ENCODE data around the gene PRMT1. TPM values are rescaled to one million over a fixed set of nuclear protein-coding genes. Genes with fewer than 3 reads are reported as not detected.

Gene PRMT1
- polyA plus RNA-seq, 3 donors = 60.1 to 94.4 (median 74.3) TPM

- no peaks in the 10 kb centered on the region for H4K20me1 ChIP-seq (ENCODE audit: insufficient read depth, low read length)
- H3K27me3 ChIP-seq (ENCODE audit: control insufficient read depth in 2 of 2, insufficient read depth in 2 of 2, low read length in 2 of 2) = no peaks in the 10 kb centered on the region
- TF ChIP-seq CTCF (IDR thresholded peaks at IDR 0.05) = no peak
- no peak overlapping the region for H3K4me2 ChIP-seq (replicated peaks; ENCODE audit: extremely low read depth, low read length, poor library complexity, severe bottlenecking)
- no peak overlapping the region for H3K4me3 ChIP-seq (replicated peaks in 1 of 3; ENCODE audit: low read depth in 2 of 3, low read length in 3 of 3)
- H3K9ac ChIP-seq (ENCODE audit: insufficient read depth, low read length, poor library complexity, severe bottlenecking) = no peak overlapping the region
- H3K36me3 ChIP-seq (replicated peaks in 1 of 2; ENCODE audit: control insufficient read depth in 1 of 2, insufficient read depth in 2 of 2, low read length in 2 of 2) = no peaks in the 10 kb centered on the region
- peak overlapping the region in 3 of 7 donors; percentile 36 to 60 (median 37) for H3K27ac Mint-ChIP-seq
- H2AFZ ChIP-seq (ENCODE audit: insufficient read depth, low read depth, low read length, poor library complexity, severe bottlenecking) = no peak overlapping the region
- no peaks in the 10 kb centered on the region for H3K36me3 Mint-ChIP-seq
- H3K79me2 ChIP-seq (ENCODE audit: insufficient read depth, low read length) = no peaks in the 10 kb centered on the region
- H3K27ac ChIP-seq (ENCODE audit: low read depth in 1 of 2, low read length in 2 of 2) = no peak overlapping the region
- H3K4me3 Mint-ChIP-seq = no peak overlapping the region
- intact Hi-C loops (cut with micrococcal nuclease) = no loop called here
- peak in 2 of 3 donors; percentile 1 to 17 for DNase-seq
- H3K4me1 ChIP-seq (ENCODE audit: control insufficient read depth in 1 of 2, insufficient read depth in 2 of 2, low read length in 2 of 2) = peaks cover 7 to 9% of the 10 kb centered on the region in 2 donors
- H3K27me3 Mint-ChIP-seq (ENCODE audit: low read depth in 3 of 3) = peaks cover 0 to 5% (median 0%) of the 10 kb centered on the region in 3 donors
- H3K9me3 Mint-ChIP-seq = peaks cover 0 to 10% (median 2%) of the 10 kb centered on the region in 7 donors
- 22% methylated on average over 1 of the region's 3 CpGs for WGBS (ENCODE audit: insufficient coverage)
- peaks cover 13% of the 10 kb centered on the region for H3K4me1 Mint-ChIP-seq
- no peaks in the 10 kb centered on the region for H3K9me3 ChIP-seq (replicated peaks in 1 of 2; ENCODE audit: control insufficient read depth in 1 of 2, insufficient read depth in 1 of 2, low read length in 2 of 2)
Measured at GRCh38 chr19:49716154-49716553, 39.1 kb downstream of the PRMT1 start.

- H3K9ac ChIP-seq (ENCODE audit: insufficient read depth, low read length, poor library complexity, severe bottlenecking) = no peak overlapping the region
Measured at GRCh38 chr19:49718511-49718910, 41.4 kb downstream of the PRMT1 start.

More at GRCh38 chr19:49718511-49718910, 41.4 kb downstream of the PRMT1 start:
- Mint-ChIP-seq H3K27me3 (ENCODE audit: low read depth in 3 of 3) (peaks cover 0 to 4% (median 2%) of the 10 kb centered on the region in 3 donors), H3K4me1 (peaks cover 8% of the 10 kb centered on the region), H3K27ac (peak overlapping the region in 1 of 7 donors; percentile 50), H3K9me3 (peaks cover 0 to 14% (median 2%) of the 10 kb centered on the region in 7 donors), H3K4me3 (no peak overlapping the region), H3K36me3 (no peaks in the 10 kb centered on the region)
- Histone ChIP-seq H4K20me1 (ENCODE audit: insufficient read depth, low read length) (no peaks in the 10 kb centered on the region), H3K27me3 (ENCODE audit: control insufficient read depth in 2 of 2, insufficient read depth in 2 of 2, low read length in 2 of 2) (no peaks in the 10 kb centered on the region), H3K4me2 (replicated peaks; ENCODE audit: extremely low read depth, low read length, poor library complexity, severe bottlenecking) (no peak overlapping the region), H3K4me3 (replicated peaks in 1 of 3; ENCODE audit: low read depth in 2 of 3, low read length in 3 of 3) (no peak overlapping the region), H2AFZ (ENCODE audit: insufficient read depth, low read depth, low read length, poor library complexity, severe bottlenecking) (no peak overlapping the region), H3K27ac (ENCODE audit: low read depth in 1 of 2, low read length in 2 of 2) (no peak overlapping the region), H3K4me1 (ENCODE audit: control insufficient read depth in 1 of 2, insufficient read depth in 2 of 2, low read length in 2 of 2) (peaks cover 7 to 9% of the 10 kb centered on the region in 2 donors), H3K36me3 (replicated peaks in 1 of 2; ENCODE audit: control insufficient read depth in 1 of 2, insufficient read depth in 2 of 2, low read length in 2 of 2) (no peaks in the 10 kb centered on the region), H3K79me2 (ENCODE audit: insufficient read depth, low read length) (no peaks in the 10 kb centered on the region), H3K9me3 (replicated peaks in 1 of 2; ENCODE audit: control insufficient read depth in 1 of 2, insufficient read depth in 1 of 2, low read length in 2 of 2) (no peaks in the 10 kb centered on the region)
- DNase-seq = no peak
- 100% methylated on average over 7 of the region's 8 CpGs for WGBS (ENCODE audit: insufficient coverage)
- intact Hi-C loops (cut with micrococcal nuclease) = no loop called here
- no peak for TF ChIP-seq CTCF (IDR thresholded peaks at IDR 0.05)
